Embryonic facial prominence (tissue), 1 donor: ENCODE data around the gene PMPCB.
"Not testable (repeated sequence)": the region's sequence is repeated elsewhere in the genome, so short reads cannot be mapped to it uniquely, and the experiment has no call there.

ENCODE experiments used
- DNase-seq: peaks from one replicate; pipeline ENCODE4 v3.0.0-alpha.2; 2016; ENCODE audit errors: extremely low spot score

Gene PMPCB

GRCh38 chr7:103296901-103297836 is at the start of gene PMPCB:
Gene PMPCB (plus strand): TSS chr7:103297435. CDS start chr7:103297460, 25 bp downstream.
- DNase-seq = peak; percentile 89

GRCh38 chr7:103253699-103254506 is 43.3 kb upstream of the PMPCB start:
- DNase-seq = not testable (repeated sequence)

GRCh38 chr7:103264054-103264453 is 33.2 kb upstream of the PMPCB start:
- DNase-seq = not testable (repeated sequence)

GRCh38 chr7:103266229-103266628 is 31.0 kb upstream of the PMPCB start:
- DNase-seq = not testable (repeated sequence)

- DNase-seq = not testable (repeated sequence)
These were observed 23.9 kb upstream of the PMPCB start for GRCh38 chr7:103273374-103273773.

GRCh38 chr7:103274867-103275266 is 22.4 kb upstream of the PMPCB start:
- not testable (repeated sequence) for DNase-seq

GRCh38 chr7:103278195-103278594 is 19.0 kb upstream of the PMPCB start:
- not testable (repeated sequence) for DNase-seq

- not testable (repeated sequence) for DNase-seq
These were observed 17.6 kb upstream of the PMPCB start for GRCh38 chr7:103279636-103279962.

GRCh38 chr7:103279963-103280802 is 17.1 kb upstream of the PMPCB start:
- not testable (repeated sequence) for DNase-seq

GRCh38 chr7:103280803-103281155 is 16.5 kb upstream of the PMPCB start:
- DNase-seq = not testable (repeated sequence)

- DNase-seq = not testable (repeated sequence)
These were observed 14.3 kb upstream of the PMPCB start for GRCh38 chr7:103282802-103283427.

GRCh38 chr7:103292122-103292521 is 5.1 kb upstream of the PMPCB start:
- DNase-seq = no peak

GRCh38 chr7:103293526-103293925 is 3.7 kb upstream of the PMPCB start:
- DNase-seq = no peak

GRCh38 chr7:103297837-103298179 is 573 bp downstream of the PMPCB start:
- no peak for DNase-seq

GRCh38 chr7:103299660-103300059 is 2.4 kb downstream of the PMPCB start:
- no peak for DNase-seq

GRCh38 chr7:103301441-103301840 is 4.2 kb downstream of the PMPCB start:
- no peak for DNase-seq

GRCh38 chr7:103307503-103308231 is 10.4 kb downstream of the PMPCB start:
- DNase-seq = no peak

GRCh38 chr7:103314852-103315251 is 17.6 kb downstream of the PMPCB start:
- DNase-seq = no peak

GRCh38 chr7:103316380-103316941 is 19.2 kb downstream of the PMPCB start:
- DNase-seq = no peak

GRCh38 chr7:103317009-103317408 is 19.8 kb downstream of the PMPCB start:
- no peak for DNase-seq
